ENCODE results near the gene KCTD3.

KCTD3 gene

DNA sequence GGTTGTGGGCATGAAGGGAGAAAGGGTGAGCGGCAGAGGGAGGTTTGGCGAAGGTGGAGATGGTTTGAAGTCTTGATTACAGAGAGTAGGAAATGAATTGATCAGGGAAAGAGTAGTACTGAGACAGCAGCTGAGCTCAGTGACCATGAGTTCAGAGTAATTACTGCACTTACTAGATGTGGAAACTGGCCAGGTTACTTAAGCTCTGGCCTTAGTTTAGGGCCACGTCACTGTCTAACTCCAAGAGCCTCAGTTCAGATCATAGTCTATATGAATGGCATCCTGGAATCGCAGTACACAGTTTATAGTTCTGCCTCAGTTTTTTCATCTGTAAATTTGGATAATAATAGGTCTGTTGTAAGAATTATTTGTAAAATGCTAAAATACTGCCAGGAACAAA, 78.1 kb downstream of the KCTD3 start:
- TF ChIP-seq, protein P1, sequence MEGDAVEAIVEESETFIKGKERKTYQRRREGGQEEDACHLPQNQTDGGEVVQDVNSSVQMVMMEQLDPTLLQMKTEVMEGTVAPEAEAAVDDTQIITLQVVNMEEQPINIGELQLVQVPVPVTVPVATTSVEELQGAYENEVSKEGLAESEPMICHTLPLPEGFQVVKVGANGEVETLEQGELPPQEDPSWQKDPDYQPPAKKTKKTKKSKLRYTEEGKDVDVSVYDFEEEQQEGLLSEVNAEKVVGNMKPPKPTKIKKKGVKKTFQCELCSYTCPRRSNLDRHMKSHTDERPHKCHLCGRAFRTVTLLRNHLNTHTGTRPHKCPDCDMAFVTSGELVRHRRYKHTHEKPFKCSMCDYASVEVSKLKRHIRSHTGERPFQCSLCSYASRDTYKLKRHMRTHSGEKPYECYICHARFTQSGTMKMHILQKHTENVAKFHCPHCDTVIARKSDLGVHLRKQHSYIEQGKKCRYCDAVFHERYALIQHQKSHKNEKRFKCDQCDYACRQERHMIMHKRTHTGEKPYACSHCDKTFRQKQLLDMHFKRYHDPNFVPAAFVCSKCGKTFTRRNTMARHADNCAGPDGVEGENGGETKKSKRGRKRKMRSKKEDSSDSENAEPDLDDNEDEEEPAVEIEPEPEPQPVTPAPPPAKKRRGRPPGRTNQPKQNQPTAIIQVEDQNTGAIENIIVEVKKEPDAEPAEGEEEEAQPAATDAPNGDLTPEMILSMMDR (IDR thresholded peaks at IDR 0.05; ENCODE audit: borderline replicate concordance, control extremely low read depth, extremely low read depth, insufficient read depth, missing control alignments) = no peak
- in situ Hi-C loops (cut with MboI; ENCODE audit: low sequenced_read_pairs, unreplicated experiment) = no loop called here
- DNase-seq (ENCODE audit: low spot score) = no peak

DNA sequence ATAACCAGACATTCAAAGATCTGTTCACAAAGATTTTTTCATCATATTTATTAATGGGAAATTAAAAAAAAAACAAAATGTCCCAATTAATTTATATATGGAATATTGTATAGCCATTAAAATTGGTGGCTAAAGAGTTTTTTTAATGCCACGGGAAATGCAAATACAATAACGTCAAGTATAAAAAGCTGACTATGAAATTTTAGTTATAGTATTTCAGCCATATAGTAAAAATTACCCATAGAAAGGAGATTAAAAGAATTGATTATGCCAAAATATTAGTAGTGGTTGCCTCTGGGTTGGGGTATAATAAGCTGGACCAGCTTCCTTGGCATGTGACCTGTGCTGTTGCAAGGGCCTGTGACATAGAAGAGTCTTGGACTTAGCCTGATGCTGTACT, 78.8 kb downstream of the KCTD3 start:
- in situ Hi-C loops (cut with MboI; ENCODE audit: low sequenced_read_pairs, unreplicated experiment) = no loop called here
- TF ChIP-seq, protein P1 (IDR thresholded peaks at IDR 0.05; ENCODE audit: borderline replicate concordance, control extremely low read depth, extremely low read depth, insufficient read depth, missing control alignments) = no peak
- no peak for DNase-seq (ENCODE audit: low spot score)

DNA sequence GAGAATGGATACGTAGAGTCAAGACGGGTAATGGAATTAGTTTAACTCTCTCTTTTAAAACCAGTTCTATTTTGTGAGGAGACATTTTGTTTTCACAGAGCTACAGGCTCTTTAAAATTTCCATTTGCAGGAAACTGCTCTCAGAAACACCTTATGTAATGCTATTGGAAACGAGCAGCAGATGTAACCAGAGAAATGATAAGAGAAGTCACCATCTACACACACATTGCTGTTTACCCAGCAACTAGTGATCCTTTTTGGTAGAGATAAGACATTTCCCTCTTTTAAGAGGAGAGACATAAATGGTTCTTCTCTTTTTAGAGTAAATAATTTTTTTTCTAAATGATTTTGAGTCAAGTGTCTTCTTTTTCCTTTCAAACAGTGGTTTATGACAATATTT, 80.6 kb downstream of the KCTD3 start:
- TF ChIP-seq, protein P1 (IDR thresholded peaks at IDR 0.05; ENCODE audit: borderline replicate concordance, control extremely low read depth, extremely low read depth, insufficient read depth, missing control alignments) = no peak
- DNase-seq (ENCODE audit: low spot score) = no peak
- in situ Hi-C loops (cut with MboI; ENCODE audit: low sequenced_read_pairs, unreplicated experiment) = no loop called here

DNA sequence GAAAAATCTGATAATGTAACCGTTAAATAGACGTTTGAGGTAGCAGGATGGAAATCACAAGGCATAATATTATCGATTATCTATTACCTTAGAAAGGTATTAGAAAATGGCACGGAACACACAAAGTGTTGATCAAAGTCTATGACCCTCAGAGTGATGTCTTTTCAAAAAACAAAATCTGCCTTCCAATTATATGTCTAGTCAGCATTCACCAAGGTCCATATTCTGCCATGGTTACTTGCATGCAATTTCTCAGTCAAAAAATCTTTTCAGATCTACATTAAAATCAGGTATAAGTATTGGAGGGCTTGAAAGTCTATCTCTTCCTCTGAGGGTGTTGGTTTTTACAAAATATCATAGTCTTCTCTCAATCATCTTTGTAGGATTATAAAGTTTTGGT, 81.9 kb downstream of the KCTD3 start:
- TF ChIP-seq, protein P1 (IDR thresholded peaks at IDR 0.05; ENCODE audit: borderline replicate concordance, control extremely low read depth, extremely low read depth, insufficient read depth, missing control alignments) = no peak
- DNase-seq (ENCODE audit: low spot score) = no peak
- in situ Hi-C loops (cut with MboI; ENCODE audit: low sequenced_read_pairs, unreplicated experiment) = no loop called here

DNA sequence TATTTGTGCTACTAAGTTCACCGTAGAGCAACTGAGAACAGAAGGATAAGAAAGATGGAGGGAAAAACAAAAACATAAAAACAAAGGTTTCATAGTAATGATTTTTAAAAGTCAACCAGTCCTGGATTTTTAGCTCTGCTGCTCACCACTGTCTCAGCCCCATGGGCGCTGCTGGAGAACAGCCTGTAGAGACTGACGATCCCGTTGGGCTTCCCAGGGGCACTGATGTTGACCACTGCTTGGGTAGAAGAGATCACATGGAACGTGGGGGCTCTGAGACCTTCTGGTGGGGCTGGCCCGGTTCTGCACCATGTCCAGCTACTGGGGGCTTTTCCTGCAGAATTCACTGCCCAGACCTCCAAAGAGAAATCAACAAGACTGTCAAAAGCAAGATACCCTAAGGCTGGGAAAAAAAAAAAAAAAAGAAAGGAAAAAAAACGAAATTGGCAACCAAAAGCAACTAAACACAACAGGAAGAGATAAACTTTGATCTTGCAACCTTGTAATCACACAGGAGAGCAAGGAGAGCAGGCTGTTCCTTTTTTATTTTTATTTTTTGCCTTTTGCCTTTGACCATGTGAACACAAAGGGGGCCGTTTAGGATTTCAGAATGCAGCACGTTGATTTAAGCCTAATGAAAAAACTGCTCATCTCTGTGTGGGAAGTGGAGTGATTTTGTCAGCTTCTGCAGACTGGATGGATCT, 83.5 kb downstream of the KCTD3 start:
- TF ChIP-seq, protein P1 (IDR thresholded peaks at IDR 0.05; ENCODE audit: borderline replicate concordance, control extremely low read depth, extremely low read depth, insufficient read depth, missing control alignments) = no peak
- DNase-seq (ENCODE audit: low spot score) = no peak
- in situ Hi-C loops (cut with MboI; ENCODE audit: low sequenced_read_pairs, unreplicated experiment) = no loop called here

DNA sequence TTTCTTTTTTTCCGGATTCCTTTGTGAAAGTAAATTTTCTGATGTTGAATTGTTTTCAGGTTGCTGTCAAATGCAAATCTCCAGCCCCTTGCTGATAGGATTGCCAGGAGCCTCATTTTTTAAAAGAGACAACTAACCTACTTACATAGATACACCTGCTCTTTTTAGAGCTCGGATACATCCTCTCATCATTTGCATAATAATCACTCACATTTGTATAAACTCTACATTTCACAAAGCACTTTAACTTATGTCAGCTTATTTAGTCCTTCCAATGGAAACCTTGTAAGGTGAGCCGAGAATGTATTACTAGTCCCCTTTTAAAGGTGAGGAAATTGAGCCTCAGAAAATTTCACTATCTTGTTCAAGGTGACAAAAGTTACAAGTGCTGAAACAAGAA, 84.8 kb downstream of the KCTD3 start:
- no peak for DNase-seq (ENCODE audit: low spot score)
- TF ChIP-seq, protein P1 (IDR thresholded peaks at IDR 0.05; ENCODE audit: borderline replicate concordance, control extremely low read depth, extremely low read depth, insufficient read depth, missing control alignments) = no peak
- in situ Hi-C loops (cut with MboI; ENCODE audit: low sequenced_read_pairs, unreplicated experiment) = no loop called here

All from GM13976 (cell line).